WTC11 (cell line): Measurements from ENCODE around the gene DDT. TPM values are rescaled to one million over a fixed set of nuclear protein-coding genes. Genes with fewer than 3 reads are reported as not detected.

Experiments
- ATAC-seq: fragments of 200-7000 bp; cut with Tn5 transposase; 2 replicates; pipeline ENCODE4 v1.10.0; 2021; ENCODE audit warnings: mild to moderate bottlenecking, moderate library complexity
- CTCF ChIA-PET: fragments of 300-600 bp; sonication (Branson Sonifier 250); formaldehyde crosslinking; loops from one replicate; lab custom pipeline; 2021; ENCODE audit warnings: antibody characterized with exemption; lab: Charles Lee
- POLR2A ChIA-PET: fragments of 350-600 bp; sonication (Branson Sonifier 250); formaldehyde crosslinking; loops from one replicate; lab custom pipeline; 2021; ENCODE audit warnings: antibody characterized with exemption; lab: Charles Lee
- DNase-seq: peaks from one replicate; pipeline ENCODE4 v3.0.0; 2021; ENCODE audit warnings: low spot score
- H3K27ac Mint-ChIP-seq: 2 replicates; pipeline ENCODE4 v1.8.0; 2021; ENCODE audit warnings: mixed read lengths
- H3K27me3 Mint-ChIP-seq: 2 replicates; pipeline ENCODE4 v1.8.0; 2021; ENCODE audit warnings: low read depth, mild to moderate bottlenecking, moderate library complexity, mixed read lengths
- H3K36me3 Mint-ChIP-seq: 2 replicates; pipeline ENCODE4 v1.8.0; 2021; ENCODE audit warnings: mixed read lengths
- H3K4me1 Mint-ChIP-seq: 2 replicates; pipeline ENCODE4 v1.8.0; 2022; ENCODE audit warnings: mixed read lengths
- H3K4me3 Mint-ChIP-seq: 2 replicates; pipeline ENCODE4 v1.8.0; 2021; ENCODE audit warnings: mild to moderate bottlenecking, moderate library complexity, mixed read lengths
- H3K9me3 Mint-ChIP-seq: 2 replicates; pipeline ENCODE4 v1.8.0; 2021; ENCODE audit warnings: mixed read lengths
- AR ChIP-seq: fragments of 250-450 bp; sonication (Bioruptor Pico); IDR thresholded peaks from 2 replicates; pipeline ENCODE4 v1.9.0; 2021; ENCODE audit warnings: mild to moderate bottlenecking
- ATF1 ChIP-seq: sonication (generic); formaldehyde crosslinking; IDR thresholded peaks from 2 replicates; pipeline ENCODE4 v1.8.1; 2023; ENCODE audit warnings: mild to moderate bottlenecking, moderate library complexity, missing genetic modification reagents
- ATF3 ChIP-seq: sonication (generic); formaldehyde crosslinking; conservative IDR thresholded peaks from 2 replicates; pipeline ENCODE4 v1.8.1; 2022; ENCODE audit warnings: mild to moderate bottlenecking, missing genetic modification reagents
- CDX4 ChIP-seq: fragments of 250-450 bp; sonication (Bioruptor Pico); IDR thresholded peaks from 2 replicates; pipeline ENCODE4 v1.9.0; 2021; ENCODE audit warnings: moderate library complexity, mild to moderate bottlenecking, inconsistent platforms, borderline replicate concordance
- E2F4 ChIP-seq: sonication (generic); formaldehyde crosslinking; IDR thresholded peaks from 2 replicates; pipeline ENCODE4 v1.8.1; 2022; ENCODE audit warnings: low read depth, mild to moderate bottlenecking, moderate library complexity, missing genetic modification reagents, borderline replicate concordance
- ELF4 ChIP-seq: sonication (generic); formaldehyde crosslinking; IDR thresholded peaks from 2 replicates; pipeline ENCODE4 v1.8.1; 2022; ENCODE audit warnings: low read depth, mild to moderate bottlenecking, moderate library complexity, missing genetic modification reagents
- EMX1 ChIP-seq: fragments of 250-450 bp; sonication (Bioruptor Pico); IDR thresholded peaks from 2 replicates; pipeline ENCODE4 v1.8.0; 2021; ENCODE audit warnings: mild to moderate bottlenecking
- ESRRA ChIP-seq: sonication (generic); formaldehyde crosslinking; IDR thresholded peaks from 2 replicates; pipeline ENCODE4 v1.8.1; 2022; ENCODE audit warnings: mild to moderate bottlenecking, missing genetic modification reagents, borderline replicate concordance
- FOXJ3 ChIP-seq: sonication (generic); formaldehyde crosslinking; IDR thresholded peaks from 2 replicates; pipeline ENCODE4 v1.9.0; 2021; ENCODE audit warnings: missing genetic modification reagents, mild to moderate bottlenecking, borderline replicate concordance
- GABPB1 ChIP-seq: sonication (generic); formaldehyde crosslinking; IDR thresholded peaks from 2 replicates; pipeline ENCODE4 v1.8.1; 2023; ENCODE audit warnings: mild to moderate bottlenecking, missing genetic modification reagents
- HMGA2 ChIP-seq: fragments of 250-450 bp; sonication (Bioruptor Pico); IDR thresholded peaks from 2 replicates; pipeline ENCODE4 v1.4.0; 2021; ENCODE audit warnings: mild to moderate bottlenecking, moderate library complexity
- MXD4 ChIP-seq: fragments of 250-450 bp; sonication (Bioruptor Pico); IDR thresholded peaks from 2 replicates; pipeline ENCODE4 v1.8.0; 2021; ENCODE audit warnings: mild to moderate bottlenecking, moderate library complexity, borderline replicate concordance
- NFE2L1 ChIP-seq: sonication (generic); formaldehyde crosslinking; IDR thresholded peaks from 2 replicates; pipeline ENCODE4 v1.8.1; 2023; ENCODE audit warnings: missing genetic modification reagents
- RORB ChIP-seq: fragments of 250-450 bp; sonication (Bioruptor Pico); IDR thresholded peaks from 2 replicates; pipeline ENCODE4 v1.9.0; 2021; ENCODE audit warnings: mild to moderate bottlenecking
- SOX15 ChIP-seq: fragments of 250-450 bp; sonication (Bioruptor Pico); IDR thresholded peaks from 2 replicates; pipeline ENCODE4 v1.9.0; 2021; ENCODE audit warnings: mild to moderate bottlenecking
- ZMAT4 ChIP-seq: fragments of 250-450 bp; sonication (Bioruptor Pico); IDR thresholded peaks from 2 replicates; pipeline ENCODE4 v1.9.0; 2021; ENCODE audit warnings: mild to moderate bottlenecking
- ZNF121 ChIP-seq: sonication (generic); formaldehyde crosslinking; IDR thresholded peaks from 2 replicates; pipeline ENCODE4 v1.8.0; 2023; ENCODE audit warnings: missing genetic modification reagents
- ZNF317 ChIP-seq: sonication (generic); formaldehyde crosslinking; IDR thresholded peaks from 2 replicates; pipeline ENCODE4 v1.8.1; 2023; ENCODE audit warnings: low read depth, mild to moderate bottlenecking, moderate library complexity, missing genetic modification reagents, borderline replicate concordance
- ZNF423 ChIP-seq: fragments of 250-450 bp; sonication (Bioruptor Pico); IDR thresholded peaks from 2 replicates; pipeline ENCODE4 v2.1.2; 2022; ENCODE audit warnings: mild to moderate bottlenecking, moderate library complexity
- ZNF425 ChIP-seq: fragments of 250-450 bp; sonication (Bioruptor Pico); conservative IDR thresholded peaks from 2 replicates; pipeline ENCODE4 v1.9.0; 2021; ENCODE audit warnings: mild to moderate bottlenecking
- total RNA-seq: library from RNA; stranded (reverse); gene quantifications from 3 replicates; pipeline ENCODE4 v1.2.3, GENCODE V29; 2021

The DDT gene
- total RNA-seq, 1 experiment from 2014 or later = 238 TPM

GRCh38 chr22:24008381-24009226 lies 34.4 kb upstream of the DDT start:
- Mint-ChIP-seq H3K27ac (no peak overlapping the region), H3K27me3 (peaks cover 18% of the 10 kb centered on the region), H3K36me3 (no peaks in the 10 kb centered on the region), H3K9me3 (peaks cover 5% of the 10 kb centered on the region), H3K4me1 (peaks cover 4% of the 10 kb centered on the region), H3K4me3 (no peak overlapping the region)
- no peak for DNase-seq
- no peak for TF ChIP-seq ESRRA
- TF ChIP-seq ZNF425 (CRISPR knock-in tag) = no peak
- TF ChIP-seq MXD4 (CRISPR knock-in tag) = no peak
- TF ChIP-seq HMGA2 (CRISPR knock-in tag) = no peak
- TF ChIP-seq RORB = no peak
- no peak for TF ChIP-seq NFE2L1 (CRISPR knock-in tag)
- TF ChIP-seq ZMAT4 (CRISPR knock-in tag) = no peak
- TF ChIP-seq ATF1 (CRISPR knock-in tag) = no peak
- TF ChIP-seq GABPB1 = no peak
- TF ChIP-seq ELF4 (CRISPR knock-in tag) = no peak
- no peak for TF ChIP-seq CDX4
- TF ChIP-seq ZNF423 (CRISPR knock-in tag) = no peak
- no peak for TF ChIP-seq FOXJ3 (CRISPR knock-in tag)
- TF ChIP-seq ATF3 (CRISPR knock-in tag) = no peak
- no peak for TF ChIP-seq SOX15 (CRISPR knock-in tag)
- TF ChIP-seq AR (CRISPR knock-in tag) = no peak
- TF ChIP-seq ZNF317 = no peak
- no peak for TF ChIP-seq ZNF121
- no peak for TF ChIP-seq E2F4 (CRISPR knock-in tag)
- TF ChIP-seq EMX1 (CRISPR knock-in tag) = no peak
- ATAC-seq = no peak
- ChIA-PET POLR2A (no interaction called here), CTCF (interaction anchor here (2.1 kb wide), 1 partner anchor 148 kb away, joined by 6 read pairs; no protein-coding TSS in a partner anchor)
